Activated CD4-positive, CD25-positive, alpha-beta regulatory T cell treated with anti-CD3 and anti-CD28 coated beads, Interleukin-2, amount 50 U/mL, for 24 hours (primary cell): ENCODE data around the gene NUAK2.

Source experiments
- ATAC-seq, 2 donors: fragments of 150-1000 bp; cut with Tn5 transposase; one replicate each; pipeline ENCODE4 v1.10.0; 2021; ENCODE audit warnings: mild to moderate bottlenecking in 1 of 2, moderate library complexity in 1 of 2

NUAK2 gene

DNA sequence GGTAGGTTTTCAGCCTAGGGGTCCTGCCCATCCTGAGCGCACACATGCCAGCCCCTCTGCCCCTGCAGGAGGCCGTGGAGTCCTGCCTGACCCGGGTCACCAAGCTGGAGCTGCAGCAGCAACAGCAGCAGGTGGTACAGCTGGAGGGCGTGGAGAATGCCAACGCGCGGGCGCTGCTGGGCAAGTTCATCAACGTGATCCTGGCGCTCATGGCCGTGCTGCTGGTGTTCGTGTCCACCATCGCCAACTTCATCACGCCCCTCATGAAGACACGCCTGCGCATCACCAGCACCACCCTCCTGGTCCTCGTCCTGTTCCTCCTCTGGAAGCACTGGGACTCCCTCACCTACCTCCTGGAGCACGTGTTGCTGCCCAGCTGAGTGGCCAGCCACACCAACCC is 49.8 kb downstream of the NUAK2 start:
- ATAC-seq = no peak

- no peak for ATAC-seq
Observed at GRCh38 chr1:205271277-205271676, 50.3 kb downstream of the NUAK2 start.

DNA sequence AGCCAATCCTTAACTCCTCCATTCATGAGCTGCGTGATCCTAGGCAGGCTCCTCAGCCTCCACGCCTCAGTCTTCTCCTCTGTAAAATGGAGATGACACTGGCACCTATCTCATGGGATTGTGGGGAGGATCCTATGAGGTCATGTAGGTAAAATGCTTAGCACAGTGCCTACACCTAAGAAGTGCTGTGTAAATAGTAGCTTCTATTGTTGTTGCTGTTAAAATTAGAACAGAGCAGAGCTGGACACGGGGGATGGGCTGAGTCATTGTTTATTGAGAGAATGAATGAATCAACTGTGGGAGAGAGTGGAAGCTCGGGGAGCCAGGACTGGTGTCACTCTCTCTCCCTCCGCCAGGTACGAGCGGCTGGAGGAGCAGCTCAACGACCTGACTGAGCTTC is 50.8 kb downstream of the NUAK2 start:
- no peak for ATAC-seq

DNA sequence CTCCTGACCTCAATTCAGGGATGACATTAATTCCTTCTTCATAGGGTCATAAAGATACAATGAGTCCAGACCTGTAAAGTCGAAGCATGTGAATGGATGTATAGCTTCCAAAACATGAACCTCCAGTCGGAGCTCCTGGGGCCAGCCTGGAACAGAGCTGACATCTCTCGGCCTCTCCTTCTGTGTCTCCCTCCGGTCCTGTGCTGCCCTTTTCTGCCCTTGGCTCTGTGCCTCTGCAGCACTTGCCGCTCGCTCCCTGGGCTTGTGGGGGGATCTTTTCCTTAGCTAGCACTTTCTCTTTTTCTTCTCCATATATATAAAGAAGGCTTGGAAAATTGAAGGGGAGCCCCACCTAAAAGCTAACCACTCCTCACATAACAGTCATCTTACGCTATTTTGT is 51.3 kb downstream of the NUAK2 start:
- ATAC-seq = no peak

DNA sequence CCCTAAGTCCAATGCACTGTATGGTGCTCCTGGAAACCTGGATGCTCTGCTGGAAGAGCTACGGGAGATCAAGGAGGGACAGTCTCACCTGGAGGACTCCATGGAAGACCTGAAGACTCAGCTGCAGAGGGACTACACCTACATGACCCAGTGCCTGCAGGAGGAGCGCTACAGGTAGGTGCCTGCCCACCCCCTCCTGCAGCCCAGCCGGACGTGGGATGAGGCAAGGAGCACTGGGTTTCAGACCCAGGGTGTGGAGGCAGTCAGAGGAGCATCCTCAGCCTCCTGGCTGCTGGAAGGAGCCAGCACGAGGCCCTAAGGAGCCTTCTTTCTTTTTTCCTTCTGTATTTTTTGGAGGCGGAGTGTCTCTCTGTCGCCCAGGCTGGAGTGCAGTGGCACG is 51.8 kb downstream of the NUAK2 start:
- no peak for ATAC-seq

- no peak for ATAC-seq
Observed at GRCh38 chr1:205268846-205269680, 52.5 kb downstream of the NUAK2 start.

- ATAC-seq = no peak
Observed at GRCh38 chr1:205267306-205267902, 54.1 kb downstream of the NUAK2 start.

DNA sequence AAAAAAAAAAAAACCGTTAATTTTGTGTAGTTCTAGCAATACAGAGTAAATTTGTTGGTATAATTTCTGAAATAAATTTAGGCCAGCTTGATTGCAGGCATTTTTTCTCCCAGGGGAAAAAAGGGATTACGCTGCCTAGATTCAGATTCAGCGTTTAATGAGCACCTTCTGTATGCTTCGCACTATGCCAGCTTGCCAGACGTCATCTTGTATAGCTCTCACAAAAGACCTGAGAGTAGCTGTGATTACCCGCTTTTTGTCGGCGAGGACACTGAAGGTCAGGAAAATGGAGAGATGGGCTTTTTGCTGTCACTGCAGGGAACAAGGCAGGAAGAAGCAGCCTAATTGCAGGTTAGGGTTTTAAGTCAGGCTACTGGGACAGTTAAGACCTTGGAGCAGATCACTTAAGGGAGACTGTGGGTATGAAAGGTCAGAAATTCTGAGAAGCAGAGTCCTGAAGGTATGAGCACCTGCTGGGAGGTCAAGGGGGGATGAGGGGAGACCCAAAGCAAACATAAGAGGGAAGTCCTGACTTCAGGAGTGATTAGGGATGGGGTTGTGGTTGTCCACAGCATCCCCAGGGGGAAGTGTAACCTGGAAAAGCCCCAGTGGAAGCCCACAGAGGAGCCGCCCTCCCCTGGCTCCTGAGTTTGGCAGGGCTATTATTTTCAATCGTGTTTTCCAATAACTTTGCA is 54.8 kb downstream of the NUAK2 start:
- no peak for ATAC-seq

GRCh38 chr1:205263580-205264190 is 57.9 kb downstream of the NUAK2 start:
- ATAC-seq = no peak

DNA sequence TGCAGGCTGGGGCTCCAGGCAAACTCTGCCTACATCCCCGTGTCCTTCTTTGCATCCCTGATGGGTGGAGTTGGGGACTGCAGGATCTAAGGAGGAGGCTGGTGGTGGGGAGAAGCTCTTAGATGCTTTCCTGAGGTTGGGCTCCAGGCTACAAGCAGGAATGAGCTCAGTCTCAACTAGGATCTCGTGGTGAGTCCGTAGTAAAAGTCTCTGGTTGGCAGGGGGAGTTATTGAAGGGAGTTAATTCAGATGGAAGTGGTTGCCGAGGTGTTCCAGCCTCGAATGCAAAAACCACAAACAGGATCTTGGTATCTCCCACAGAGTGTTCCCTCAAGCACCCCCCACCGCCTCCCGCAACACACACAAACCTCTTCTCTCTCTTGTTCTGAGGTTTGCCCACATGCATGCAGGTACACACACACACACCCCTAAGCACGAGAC is 58.8 kb downstream of the NUAK2 start:
- ATAC-seq = no peak

- no peak for ATAC-seq
Observed at GRCh38 chr1:205261946-205262691, 59.4 kb downstream of the NUAK2 start.

DNA sequence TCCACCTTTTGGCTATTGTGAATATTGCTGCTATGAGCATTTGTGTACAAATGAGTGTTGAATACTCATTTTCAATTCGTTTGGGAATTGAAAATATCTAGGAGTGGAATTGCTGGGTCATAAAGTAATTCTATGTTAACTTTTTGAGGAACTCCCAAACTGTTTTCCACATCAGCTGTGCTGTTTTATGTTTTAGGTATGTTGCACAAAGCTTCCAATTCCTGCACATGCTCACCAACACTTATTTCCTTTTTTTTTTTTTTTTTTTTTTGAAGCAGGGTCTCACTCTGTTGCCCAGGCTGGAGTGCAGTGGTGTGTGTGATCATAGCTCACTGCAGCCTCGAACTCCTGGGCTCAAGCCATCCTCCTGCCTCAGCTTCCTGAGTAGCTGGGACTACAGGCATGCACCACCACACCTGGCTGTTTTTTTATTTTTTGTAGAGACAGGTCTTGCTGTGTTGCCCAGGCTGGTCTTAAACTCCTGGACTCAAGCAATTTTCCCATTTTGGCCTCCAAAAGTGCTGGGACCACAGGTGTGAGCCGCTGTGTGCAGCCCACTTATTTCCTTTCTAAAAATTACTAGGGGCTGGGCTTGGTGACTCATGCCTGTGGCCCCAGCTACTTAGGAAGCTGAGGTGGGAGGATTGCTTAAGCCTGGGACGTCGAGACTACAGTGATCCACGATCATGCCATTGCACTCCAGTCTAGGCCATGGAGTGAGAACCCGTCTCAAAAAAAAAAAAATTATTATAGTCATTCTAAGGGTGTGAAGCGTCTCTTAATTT is 60.4 kb downstream of the NUAK2 start:
- no peak for ATAC-seq

GRCh38 chr1:205259998-205260397 is 61.5 kb downstream of the NUAK2 start:
- ATAC-seq = no peak

- ATAC-seq = no peak
Observed at GRCh38 chr1:205259324-205259832, 62.2 kb downstream of the NUAK2 start.

DNA sequence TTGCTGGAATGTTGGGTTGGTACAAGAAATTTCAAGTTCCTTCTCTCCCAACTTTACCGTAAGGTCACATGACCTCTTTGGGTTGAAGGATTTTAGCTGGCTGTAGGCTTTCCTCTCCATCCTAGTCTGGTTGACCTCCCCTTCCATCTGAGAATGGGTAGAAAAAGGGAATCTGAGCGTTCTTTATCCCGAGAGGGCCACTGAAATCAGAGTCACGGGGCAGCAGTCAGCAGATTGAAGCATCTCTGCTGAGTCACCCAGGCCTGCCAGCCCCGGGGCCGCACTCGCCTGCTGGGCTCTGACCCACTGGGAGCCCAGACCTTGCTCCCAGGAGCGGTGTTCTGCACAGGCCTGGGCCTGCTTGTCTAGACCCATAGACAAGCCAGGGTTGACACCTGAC is 62.8 kb downstream of the NUAK2 start:
- no peak for ATAC-seq

- ATAC-seq = no peak
Observed at GRCh38 chr1:205258261-205258691, 63.3 kb downstream of the NUAK2 start.

- ATAC-seq = no peak
Observed at GRCh38 chr1:205257735-205258134, 63.8 kb downstream of the NUAK2 start.

GRCh38 chr1:205256951-205257625 is 64.5 kb downstream of the NUAK2 start:
- ATAC-seq = no peak

DNA sequence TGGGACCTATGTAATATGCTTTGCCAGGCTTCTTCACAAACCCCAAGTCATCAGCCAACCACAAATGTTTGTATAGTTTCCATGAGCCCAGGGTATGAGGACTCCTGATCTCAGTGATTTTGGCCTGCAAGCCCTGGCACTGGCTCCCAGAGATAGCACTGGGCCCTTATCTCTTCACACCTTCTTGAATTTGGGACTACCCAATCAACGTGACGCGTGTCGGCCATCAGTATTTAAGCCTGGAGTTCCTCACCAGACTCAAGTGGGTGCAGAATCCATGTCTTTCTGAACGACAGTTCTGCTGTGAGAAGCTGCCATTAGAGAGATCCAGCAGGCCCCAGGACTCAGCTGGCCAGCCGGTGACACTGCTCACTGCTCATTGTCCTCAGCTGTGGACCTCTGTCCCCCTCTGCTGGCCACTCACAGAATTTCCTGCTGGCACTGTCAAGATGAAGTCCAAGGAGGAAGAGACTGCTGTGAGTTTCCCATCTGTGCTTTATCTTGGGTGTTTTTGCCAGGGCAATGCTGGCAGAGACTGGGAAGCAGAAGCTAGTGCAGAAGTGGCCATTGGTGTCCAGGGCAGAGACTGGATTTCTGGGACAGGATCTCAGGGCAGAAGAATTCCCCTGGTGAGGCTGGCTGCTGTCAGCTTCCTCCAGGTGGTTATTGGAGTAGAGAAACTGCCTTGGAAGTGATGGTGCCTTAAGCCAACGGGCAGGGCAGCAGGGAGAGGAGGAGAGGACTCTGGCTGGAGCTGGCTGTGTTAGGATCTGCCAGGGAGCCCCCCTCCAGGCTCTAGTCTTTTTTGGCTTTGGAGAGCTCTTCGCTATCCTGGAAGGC is 65.4 kb downstream of the NUAK2 start:
- ATAC-seq = peak; percentile 88 to 94
